H54 (cell line): Measurements from ENCODE around the gene GPC5.

Source experiments
- DNase-seq: peaks from one replicate; pipeline ENCODE4 v3.0.0; 2011; ENCODE audit warnings: low spot score, mixed read lengths; ENCODE audit not compliant: insufficient read length
- FAIRE-seq: peaks from 3 replicates; lab custom pipeline; 2011; peaks lifted over from hg19 to GRCh38; lab: Jason Lieb, UNC
- POLR2A ChIP-seq: IDR thresholded peaks from 2 replicates; pipeline ENCODE4 v1.6.1; 2011; ENCODE audit warnings: low read depth, mild to moderate bottlenecking, low read length

GPC5 gene

GRCh38 chr13:91588541-91588940 lies 190.1 kb downstream of the GPC5 start:
- DNase-seq (no peak), FAIRE-seq (no peak)
- no peak for TF ChIP-seq POLR2A

GRCh38 chr13:91592056-91593014 lies 193.9 kb downstream of the GPC5 start:
- no peak for DNase-seq
- no peak for TF ChIP-seq POLR2A
- FAIRE-seq: no peak

GRCh38 chr13:91593456-91593855 lies 195.0 kb downstream of the GPC5 start:
- DNase-seq (no peak), FAIRE-seq (no peak)
- TF ChIP-seq POLR2A: no peak

GRCh38 chr13:91594061-91594460 lies 195.6 kb downstream of the GPC5 start:
- DNase-seq: no peak
- no peak for FAIRE-seq
- no peak for TF ChIP-seq POLR2A

GRCh38 chr13:91595677-91596076 lies 197.3 kb downstream of the GPC5 start:
- FAIRE-seq: no peak
- no peak for TF ChIP-seq POLR2A
- no peak for DNase-seq

GRCh38 chr13:91596842-91597241 lies 198.4 kb downstream of the GPC5 start:
- no peak for DNase-seq
- TF ChIP-seq POLR2A: no peak
- FAIRE-seq: no peak

GRCh38 chr13:91598655-91599054 lies 200.2 kb downstream of the GPC5 start:
- FAIRE-seq (no peak), DNase-seq (no peak)
- no peak for TF ChIP-seq POLR2A

- DNase-seq (no peak), FAIRE-seq (no peak)
- TF ChIP-seq POLR2A: no peak
Observed at GRCh38 chr13:91601273-91601672, 202.9 kb downstream of the GPC5 start.

GRCh38 chr13:91601807-91602206 lies 203.4 kb downstream of the GPC5 start:
- no peak for TF ChIP-seq POLR2A
- no peak for FAIRE-seq
- DNase-seq: no peak

GRCh38 chr13:91609353-91609752 lies 210.9 kb downstream of the GPC5 start:
- FAIRE-seq (no peak), DNase-seq (no peak)
- no peak for TF ChIP-seq POLR2A

GRCh38 chr13:91618315-91618714 lies 219.9 kb downstream of the GPC5 start:
- FAIRE-seq: no peak
- DNase-seq: no peak
- no peak for TF ChIP-seq POLR2A

GRCh38 chr13:91620670-91621141 lies 222.3 kb downstream of the GPC5 start:
- TF ChIP-seq POLR2A: no peak
- DNase-seq (no peak), FAIRE-seq (no peak)

GRCh38 chr13:91621161-91621560 lies 222.7 kb downstream of the GPC5 start:
- TF ChIP-seq POLR2A: no peak
- no peak for DNase-seq
- no peak for FAIRE-seq

- DNase-seq: no peak
- no peak for FAIRE-seq
- TF ChIP-seq POLR2A: no peak
Observed at GRCh38 chr13:91621963-91622362, 223.5 kb downstream of the GPC5 start.
